Right atrium auricular region (tissue), 2 donors: ENCODE data around the gene SMIM1. TPM values are rescaled to one million over a fixed set of nuclear protein-coding genes. Genes with fewer than 3 reads are reported as not detected.
A peak's percentile ranks its signal among the peaks of the same experiment; 100 is the strongest.
"Not testable (repeated sequence)": the region's sequence is repeated elsewhere in the genome, so short reads cannot be mapped to it uniquely, and the experiment has no call there.

Experiments used
- DNase-seq: peaks from one replicate; pipeline ENCODE4 v3.0.0-alpha.2; 2019; ENCODE audit warnings: low spot score
- H3K27ac ChIP-seq, 2 donors: fragments of 200-600 bp; sonication (generic); 1 replicate in 1 of 2; 2 replicates in 1 of 2; pipeline ENCODE4 v1.5.1; 2016 to 2019
- H3K27me3 ChIP-seq, 2 donors: fragments of 200-600 bp; sonication (generic); one replicate each; pipeline versions ENCODE4 v1.5.1 to v1.6.0; 2017 to 2019
- H3K36me3 ChIP-seq: fragments of 200-600 bp; sonication (generic); one replicate; pipeline ENCODE4 v1.5.1; 2016
- H3K4me1 ChIP-seq, 2 donors: fragments of 200-600 bp; sonication (generic); one replicate each; pipeline versions ENCODE4 v1.5.1 to v1.6.0; 2017 to 2019
- H3K4me3 ChIP-seq, 2 donors: fragments of 200-600 bp; sonication (generic); 1 replicate in 1 of 2; 2 replicates in 1 of 2; pipeline ENCODE4 v1.5.1; 2017 to 2019; ENCODE audit warnings: mild to moderate bottlenecking in 1 of 2, moderate library complexity in 1 of 2
- H3K9me3 ChIP-seq, 2 donors: fragments of 200-600 bp; sonication (generic); one replicate each; pipeline ENCODE4 v1.5.1; 2019
- CTCF ChIP-seq, 2 donors: fragments of 200-600 bp; sonication (generic); IDR thresholded peaks; one replicate each; pipeline ENCODE4 v1.5.1; 2019; ENCODE audit warnings: antibody characterized with exemption in 2 of 2
- total RNA-seq, 2 donors: library from RNA; depleted of rRNA; stranded (reverse); fragments of >200 nt; gene quantifications; one replicate each; pipeline ENCODE4 v1.1.0, GENCODE V29; 2016

Gene SMIM1
- total RNA-seq, 2 donors from 2014 or later = 40.4 to 54.6 TPM

GRCh38 chr1:3747903-3748302 is 24.6 kb upstream of the SMIM1 start:
- Histone ChIP-seq H3K4me1 (peaks cover 0 to 34% of the 10 kb centered on the region in 2 donors), H3K36me3 (no peaks in the 10 kb centered on the region), H3K4me3 (peak overlapping the region in 1 of 2 donors; percentile 86), H3K27ac (no peak overlapping the region), H3K27me3 (no peaks in the 10 kb centered on the region), H3K9me3 (no peaks in the 10 kb centered on the region)
- no peak for DNase-seq
- no peak for TF ChIP-seq CTCF (IDR thresholded peaks at IDR 0.05)

GRCh38 chr1:3748316-3748900 is 24.1 kb upstream of the SMIM1 start:
- not testable (repeated sequence) for H3K27me3 ChIP-seq, H3K36me3 ChIP-seq, H3K27ac ChIP-seq, H3K9me3 ChIP-seq, H3K4me3 ChIP-seq, DNase-seq
- H3K4me1 ChIP-seq = peaks cover 0 to 34% of the 10 kb centered on the region in 2 donors

- Histone ChIP-seq H3K4me1 (peaks cover 0 to 31% of the 10 kb centered on the region in 2 donors), H3K9me3 (no peaks in the 10 kb centered on the region), H3K27me3 (no peaks in the 10 kb centered on the region), H3K4me3 (no peak overlapping the region), H3K36me3 (no peaks in the 10 kb centered on the region), H3K27ac (no peak overlapping the region)
- no peak for DNase-seq
- TF ChIP-seq CTCF (IDR thresholded peaks at IDR 0.05) = no peak
Measured at GRCh38 chr1:3749512-3749911, 23.0 kb upstream of the SMIM1 start.

GRCh38 chr1:3750741-3751140 is 21.8 kb upstream of the SMIM1 start:
- H3K9me3 ChIP-seq = no peaks in the 10 kb centered on the region
- no peak for TF ChIP-seq CTCF (IDR thresholded peaks at IDR 0.05)
- no peaks in the 10 kb centered on the region for H3K36me3 ChIP-seq
- H3K4me3 ChIP-seq = no peak overlapping the region
- no peaks in the 10 kb centered on the region for H3K27me3 ChIP-seq
- H3K27ac ChIP-seq = no peak overlapping the region
- peaks cover 0 to 19% of the 10 kb centered on the region in 2 donors for H3K4me1 ChIP-seq
- no peak for DNase-seq

GRCh38 chr1:3752400-3752945 is 20.1 kb upstream of the SMIM1 start, which contains the start of gene CCDC27:
TSS of gene CCDC27 (plus strand) at chr1:3752450. CDS start at chr1:3752482, 32 bp downstream.
- no peak for TF ChIP-seq CTCF (IDR thresholded peaks at IDR 0.05)
- DNase-seq = no peak
- Histone ChIP-seq H3K4me1 (peaks cover 0 to 5% of the 10 kb centered on the region in 2 donors), H3K27me3 (no peaks in the 10 kb centered on the region), H3K4me3 (no peak within 1 kb of the TSS), H3K9me3 (no peaks in the 10 kb centered on the region), H3K36me3 (no peaks in the 10 kb centered on the region), H3K27ac (no peak within 1 kb of the TSS)

GRCh38 chr1:3753656-3754454 is 18.7 kb upstream of the SMIM1 start:
- DNase-seq = no peak
- no peak for TF ChIP-seq CTCF (IDR thresholded peaks at IDR 0.05)
- Histone ChIP-seq H3K36me3 (no peaks in the 10 kb centered on the region), H3K4me1 (no peaks in the 10 kb centered on the region), H3K27me3 (no peaks in the 10 kb centered on the region), H3K4me3 (no peak overlapping the region), H3K27ac (no peak overlapping the region), H3K9me3 (no peaks in the 10 kb centered on the region)
